Loucy (cell line): Measurements from ENCODE around the gene RALGAPA1.

ENCODE experiments used
- CTCF ChIP-seq: fragments of 200-600 bp; sonication (generic); conservative IDR thresholded peaks from 2 replicates; pipeline ENCODE4 v1.5.1; 2014; ENCODE audit warnings: mild to moderate bottlenecking, antibody characterized with exemption, low read length
- EZH2phosphoT487 ChIP-seq: fragments of 200-600 bp; IDR thresholded peaks from 2 replicates; pipeline ENCODE4 v1.6.1; 2018; ENCODE audit warnings: antibody characterized with exemption, mild to moderate bottlenecking, moderate library complexity, borderline replicate concordance

- TF ChIP-seq CTCF (no peak), EZH2phosphoT487 (no peak)
Observed at GRCh38 chr14:35628989-35629388, 180.1 kb downstream of the RALGAPA1 start.
